B cell (primary cell): ENCODE data around the gene CACNA2D4. TPM values are rescaled to one million over a fixed set of nuclear protein-coding genes. Genes with fewer than 3 reads are reported as not detected.

Source experiments
- ATAC-seq: fragments of 200-7000 bp; cut with Tn5 transposase; one replicate; pipeline ENCODE4 v1.10.0; 2021; ENCODE audit warnings: low read depth, mild to moderate bottlenecking, moderate number of reproducible peaks, moderate library complexity
- CTCF ChIA-PET: fragments of 350-600 bp; sonication (Branson Sonifier 250); formaldehyde crosslinking; loops from one replicate; lab custom pipeline; 2021; ENCODE audit warnings: antibody characterized with exemption, inconsistent platforms; lab: Charles Lee
- POLR2A ChIA-PET: fragments of 350-600 bp; sonication (Branson Sonifier 250); formaldehyde crosslinking; loops from one replicate; lab custom pipeline; 2021; ENCODE audit warnings: antibody characterized with exemption; lab: Charles Lee
- DNase-seq: peaks from one replicate; pipeline ENCODE4 v3.0.0; 2013
- H2AFZ ChIP-seq: 2 replicates; pipeline ENCODE4 v1.6.1; 2012; ENCODE audit warnings: mild to moderate bottlenecking, low read depth, low read length; ENCODE audit not compliant: insufficient read depth, poor library complexity, severe bottlenecking
- H3K27ac ChIP-seq, 2 donors: 1 replicate in 1 of 2; 2 replicates in 1 of 2; pipeline ENCODE4 v1.5.1; 2012 to 2013; ENCODE audit warnings: low read length in 2 of 2, mild to moderate bottlenecking in 2 of 2, moderate library complexity in 1 of 2
- H3K27me3 ChIP-seq, 4 experiments: fragments of 200-600 bp in 1 of 4; sonication (generic) in 1 of 4; replicated peaks in 1 of 4; 1 replicate in 2 of 4; 2 replicates in 2 of 4; pipeline versions ENCODE4 v1.6.1 to v1.7.0; 2013 to 2016; ENCODE audit warnings: low read length in 3 of 4, mild to moderate bottlenecking in 2 of 4, mixed read lengths in 1 of 4, moderate library complexity in 1 of 4; ENCODE audit not compliant: insufficient read depth in 4 of 4, control insufficient read depth in 3 of 4; ENCODE audit errors: control extremely low read depth in 1 of 4
- H3K36me3 ChIP-seq, 2 experiments: replicated peaks in 1 of 2; 1 replicate in 1 of 2; 2 replicates in 1 of 2; pipeline versions ENCODE4 v1.6.1 to v1.7.1; 2013; ENCODE audit warnings: low read length in 1 of 2; ENCODE audit not compliant: insufficient read depth in 2 of 2, control insufficient read depth in 1 of 2; ENCODE audit errors: control extremely low read depth in 1 of 2, extremely low read depth in 1 of 2
- H3K4me1 ChIP-seq, 2 donors: fragments of 200-600 bp in 1 of 2; sonication (generic) in 1 of 2; 1 replicate in 1 of 2; 2 replicates in 1 of 2; pipeline versions ENCODE4 v1.5.1 to v1.6.1; 2013 to 2017; ENCODE audit warnings: low read length in 2 of 2; ENCODE audit not compliant: control insufficient read depth in 2 of 2, insufficient read depth in 2 of 2
- H3K4me2 ChIP-seq: replicated peaks from 2 replicates; pipeline ENCODE3; 2012; ENCODE audit warnings: mild to moderate bottlenecking, low read depth, low read length; ENCODE audit not compliant: poor library complexity, severe bottlenecking
- H3K4me3 ChIP-seq, 5 experiments: fragments of 200-600 bp in 1 of 5; sonication (generic) in 1 of 5; 1 replicate in 3 of 5; 2 replicates in 2 of 5; pipeline versions ENCODE4 v1.5.1 to v1.7.0; 2011 to 2016; ENCODE audit warnings: low read length in 4 of 5, mild to moderate bottlenecking in 4 of 5, low read depth in 2 of 5, control low read depth in 1 of 5, moderate library complexity in 1 of 5; ENCODE audit not compliant: insufficient read depth in 1 of 5; ENCODE audit errors: control extremely low read depth in 1 of 5, extremely low read depth in 1 of 5
- H3K79me2 ChIP-seq: fragments of 200-600 bp; sonication (generic); one replicate; pipeline ENCODE4 v1.6.0; 2016; ENCODE audit warnings: low read length; ENCODE audit not compliant: control insufficient read depth, insufficient read depth
- H3K9ac ChIP-seq: fragments of 200-600 bp; sonication (generic); 2 replicates; pipeline ENCODE4 v1.6.1; 2017; ENCODE audit warnings: mild to moderate bottlenecking, low read length, moderate library complexity
- H3K9me3 ChIP-seq, 3 donors: one replicate each; pipeline versions ENCODE4 v1.6.1 to v1.7.1; 2013; ENCODE audit warnings: low read length in 2 of 3; ENCODE audit not compliant: control insufficient read depth in 2 of 3, insufficient read depth in 1 of 3; ENCODE audit errors: control extremely low read depth in 1 of 3
- H4K20me1 ChIP-seq: 2 replicates; pipeline ENCODE4 v1.6.0; 2012; ENCODE audit warnings: mild to moderate bottlenecking, low read length; ENCODE audit not compliant: insufficient read depth, control insufficient read depth, poor library complexity, severe bottlenecking
- H3K27ac Mint-ChIP-seq: one replicate; pipeline ENCODE4 v1.8.0; 2021; ENCODE audit warnings: mixed read lengths
- H3K27me3 Mint-ChIP-seq: one replicate; pipeline ENCODE4 v1.8.0; 2021; ENCODE audit warnings: mixed read lengths
- H3K4me1 Mint-ChIP-seq: one replicate; pipeline ENCODE4 v1.8.0; 2021; ENCODE audit warnings: mixed read lengths
- H3K4me3 Mint-ChIP-seq: one replicate; pipeline ENCODE4 v1.8.0; 2021; ENCODE audit warnings: mixed read lengths
- H3K9me3 Mint-ChIP-seq: one replicate; pipeline ENCODE4 v1.8.0; 2022; ENCODE audit warnings: mixed read lengths; ENCODE audit not compliant: insufficient read depth
- EZH2 ChIP-seq: IDR thresholded peaks from 2 replicates; pipeline ENCODE4 v1.6.1; 2012; ENCODE audit warnings: borderline replicate concordance, low read depth, mild to moderate bottlenecking, moderate library complexity, low read length; ENCODE audit not compliant: insufficient read depth, poor library complexity, severe bottlenecking
- WGBS: methylation state at CpG from one replicate; pipeline ENCODE4 v1.1.5; 2013; ENCODE audit warnings: missing lambda C conversion rate; ENCODE audit not compliant: insufficient coverage; 5-methylcytosine and 5-hydroxymethylcytosine counted together
- intact Hi-C: fragments of 100-400 bp; cut with micrococcal nuclease; formaldehyde crosslinking; loops from one replicate; pipeline ENCODE4 v1.10.0; 2022
- polyA plus RNA-seq: library from polyadenylated mRNA; depleted of rRNA; stranded (reverse); fragments of >200 nt; gene quantifications from 2 replicates; pipeline ENCODE4 v1.2.3, GENCODE V29; 2012
- total RNA-seq, 2 donors: library from RNA; stranded (reverse); fragments of 120-200 nt in 1 of 2; gene quantifications; 1 replicate in 1 of 2; 2 replicates in 1 of 2; pipeline versions ENCODE4 v1.2.3 to v1.2.4, GENCODE V29; 2013 to 2022
- TF ChIP-seq, protein P1 (sequence below): fragments of 200-600 bp; IDR thresholded peaks from one replicate; pipeline ENCODE4 v1.8.0; 2022; ENCODE audit warnings: antibody characterized with exemption, mild to moderate bottlenecking

CACNA2D4 gene
- total and polyA plus RNA-seq, 2 donors (not counting 1 experiment from before 2014, with no cell fraction given), result 6.0 to 7.4 TPM

GRCh38 chr12:1793426-1794210, 124.8 kb downstream of the CACNA2D4 start:
- CTCF ChIA-PET, result interaction anchor here (0.8 to 15.6 kb wide), 8 partner anchors 8 to 210 kb away, joined by 3 to 620 read pairs (median 55); no protein-coding TSS in a partner anchor
- H3K9me3 Mint-ChIP-seq, result no peaks in the 10 kb centered on the region
- intact Hi-C loops, result no loop called here
- no peak for ATAC-seq
- H3K27ac Mint-ChIP-seq, result no peak overlapping the region
- no peak for TF ChIP-seq EZH2
- TF ChIP-seq, protein P1, sequence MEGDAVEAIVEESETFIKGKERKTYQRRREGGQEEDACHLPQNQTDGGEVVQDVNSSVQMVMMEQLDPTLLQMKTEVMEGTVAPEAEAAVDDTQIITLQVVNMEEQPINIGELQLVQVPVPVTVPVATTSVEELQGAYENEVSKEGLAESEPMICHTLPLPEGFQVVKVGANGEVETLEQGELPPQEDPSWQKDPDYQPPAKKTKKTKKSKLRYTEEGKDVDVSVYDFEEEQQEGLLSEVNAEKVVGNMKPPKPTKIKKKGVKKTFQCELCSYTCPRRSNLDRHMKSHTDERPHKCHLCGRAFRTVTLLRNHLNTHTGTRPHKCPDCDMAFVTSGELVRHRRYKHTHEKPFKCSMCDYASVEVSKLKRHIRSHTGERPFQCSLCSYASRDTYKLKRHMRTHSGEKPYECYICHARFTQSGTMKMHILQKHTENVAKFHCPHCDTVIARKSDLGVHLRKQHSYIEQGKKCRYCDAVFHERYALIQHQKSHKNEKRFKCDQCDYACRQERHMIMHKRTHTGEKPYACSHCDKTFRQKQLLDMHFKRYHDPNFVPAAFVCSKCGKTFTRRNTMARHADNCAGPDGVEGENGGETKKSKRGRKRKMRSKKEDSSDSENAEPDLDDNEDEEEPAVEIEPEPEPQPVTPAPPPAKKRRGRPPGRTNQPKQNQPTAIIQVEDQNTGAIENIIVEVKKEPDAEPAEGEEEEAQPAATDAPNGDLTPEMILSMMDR, result no peak
- peaks cover 10 to 29% of the 10 kb centered on the region in 2 donors for H3K4me1 ChIP-seq
- WGBS, result 91% methylated on average over 25 of the region's 26 CpGs
- H3K27me3 Mint-ChIP-seq, result no peaks in the 10 kb centered on the region
- H3K4me1 Mint-ChIP-seq, result peaks cover 18% of the 10 kb centered on the region
- no peaks in the 10 kb centered on the region for H3K27me3 ChIP-seq
- no peaks in the 10 kb centered on the region for H4K20me1 ChIP-seq
- no peak overlapping the region for H3K27ac ChIP-seq
- no peaks in the 10 kb centered on the region for H3K79me2 ChIP-seq
- no peaks in the 10 kb centered on the region for H3K9me3 ChIP-seq
- no peaks in the 10 kb centered on the region for H3K36me3 ChIP-seq
- POLR2A ChIA-PET, result no interaction called here
- no peak overlapping the region for H3K4me3 Mint-ChIP-seq
- no peak overlapping the region for H3K9ac ChIP-seq
- no peak overlapping the region for H2AFZ ChIP-seq
- DNase-seq, result no peak
- H3K4me3 ChIP-seq, result no peak overlapping the region
- H3K4me2 ChIP-seq, result no peak overlapping the region

- H3K4me2 ChIP-seq, result no peak overlapping the region
- no peaks in the 10 kb centered on the region for H3K9me3 ChIP-seq
- no peaks in the 10 kb centered on the region for H3K79me2 ChIP-seq
- H3K4me1 Mint-ChIP-seq, result peaks cover 17% of the 10 kb centered on the region
- no peaks in the 10 kb centered on the region for H3K9me3 Mint-ChIP-seq
- H3K4me1 ChIP-seq, result peaks cover 10 to 26% of the 10 kb centered on the region in 2 donors
- no peak overlapping the region for H2AFZ ChIP-seq
- POLR2A ChIA-PET, result interaction anchor here (0.5 kb wide), 1 partner anchor 1019 kb away, joined by 5 read pairs; no protein-coding TSS in a partner anchor
- no peak overlapping the region for H3K27ac ChIP-seq
- no peaks in the 10 kb centered on the region for H3K27me3 Mint-ChIP-seq
- H3K9ac ChIP-seq, result no peak overlapping the region
- intact Hi-C loops, result no loop called here
- H4K20me1 ChIP-seq, result no peaks in the 10 kb centered on the region
- H3K36me3 ChIP-seq, result no peaks in the 10 kb centered on the region
- CTCF ChIA-PET, result interaction anchor here (1.0 to 15.6 kb wide), 10 partner anchors 9 to 674 kb away, joined by 3 to 620 read pairs (median 11); partner anchors contain the start of gene CACNA2D4
- no peaks in the 10 kb centered on the region for H3K27me3 ChIP-seq
- H3K27ac Mint-ChIP-seq, result no peak overlapping the region
- DNase-seq, result no peak
- ATAC-seq, result no peak
- TF ChIP-seq EZH2, result no peak
- TF ChIP-seq, protein P1, result no peak
- no peak overlapping the region for H3K4me3 ChIP-seq
- no peak overlapping the region for H3K4me3 Mint-ChIP-seq
- 100% methylated on average over 2 of the region's 6 CpGs for WGBS
Measured at GRCh38 chr12:1792406-1792805, 126.0 kb downstream of the CACNA2D4 start.
